Caco-2 (cell line): ENCODE results near the gene ARHGAP21. TPM values are rescaled to one million over a fixed set of nuclear protein-coding genes. Genes with fewer than 3 reads are reported as not detected.
A peak's percentile ranks its signal among the peaks of the same experiment; 100 is the strongest.

Experiments
- BruUV-seq: library from RNA; stranded (reverse); fragments of 400-500 nt; replicated peaks from 2 replicates; lab custom pipeline; 2021; lab: Mats Ljungman, UMichigan
- CTCF ChIA-PET: fragments of 300-600 bp; sonication (Branson Sonifier 250); formaldehyde crosslinking; loops from one replicate; lab custom pipeline; 2022; ENCODE audit warnings: antibody characterized with exemption; lab: Charles Lee
- POLR2A ChIA-PET: fragments of 300-600 bp; sonication (Branson Sonifier 250); formaldehyde crosslinking; loops from one replicate; lab custom pipeline; 2022; ENCODE audit warnings: antibody characterized with exemption; lab: Charles Lee
- DNase-seq, 2 experiments: peaks; one replicate each; pipeline versions ENCODE4 v3.0.0 to v3.0.0-alpha.2; 2020 to 2022
- H3K27me3 ChIP-seq: replicated peaks from 2 replicates; pipeline ENCODE4 v1.6.0; 2011; ENCODE audit warnings: low read length; ENCODE audit not compliant: control insufficient read depth, insufficient read depth
- H3K36me3 ChIP-seq: 2 replicates; pipeline ENCODE4 v1.5.1; 2011; ENCODE audit warnings: low read length; ENCODE audit not compliant: control insufficient read depth, insufficient read depth
- H3K4me1 ChIP-seq: fragments of 250-450 bp; sonication (Bioruptor Pico); 2 replicates; pipeline ENCODE4 v1.5.1; 2020; ENCODE audit warnings: mild to moderate bottlenecking
- H3K4me3 ChIP-seq: 2 replicates; pipeline ENCODE4 v1.5.1; 2011; ENCODE audit warnings: low read depth, mild to moderate bottlenecking, control low read depth, low read length
- H3K9me3 ChIP-seq: fragments of 250-450 bp; sonication (Bioruptor Pico); 2 replicates; pipeline ENCODE4 v1.5.1; 2020; ENCODE audit warnings: mild to moderate bottlenecking, moderate library complexity
- H3K27ac Mint-ChIP-seq: one replicate; pipeline ENCODE4 v1.8.0; 2022; ENCODE audit warnings: mixed read lengths; ENCODE audit not compliant: unreplicated experiment
- H3K27me3 Mint-ChIP-seq: one replicate; pipeline ENCODE4 v1.8.0; 2022; ENCODE audit warnings: mixed read lengths; ENCODE audit not compliant: insufficient read depth, unreplicated experiment
- H3K36me3 Mint-ChIP-seq: one replicate; pipeline ENCODE4 v1.8.0; 2022; ENCODE audit warnings: mild to moderate bottlenecking, mixed read lengths; ENCODE audit not compliant: insufficient read depth, unreplicated experiment
- H3K4me1 Mint-ChIP-seq: one replicate; pipeline ENCODE4 v1.8.0; 2022; ENCODE audit warnings: low read depth, mixed read lengths; ENCODE audit not compliant: unreplicated experiment
- H3K4me3 Mint-ChIP-seq: one replicate; pipeline ENCODE4 v1.8.0; 2022; ENCODE audit warnings: mild to moderate bottlenecking, moderate library complexity, mixed read lengths; ENCODE audit not compliant: unreplicated experiment
- H3K9me3 Mint-ChIP-seq: one replicate; pipeline ENCODE4 v1.8.0; 2022; ENCODE audit warnings: mixed read lengths; ENCODE audit not compliant: unreplicated experiment
- intact Hi-C: fragments of 100-400 bp; cut with micrococcal nuclease; formaldehyde crosslinking; loops from one replicate; pipeline ENCODE4 v1.10.0; 2022; ENCODE audit not compliant: unreplicated experiment
- total RNA-seq: library from RNA; stranded (reverse); gene quantifications from 2 replicates; pipeline ENCODE4 v1.2.3, GENCODE V29; 2022
- TF ChIP-seq, protein P1 (sequence below), 2 experiments: fragments of 200-600 bp in 1 of 2; IDR thresholded peaks; 1 replicate in 1 of 2; 2 replicates in 1 of 2; pipeline versions ENCODE4 v1.5.1 to v1.8.0; 2011 to 2022; ENCODE audit warnings: antibody characterized with exemption in 1 of 2, control low read depth in 1 of 2, inconsistent platforms in 1 of 2, low read depth in 1 of 2, low read length in 1 of 2, mild to moderate bottlenecking in 1 of 2, moderate library complexity in 1 of 2; ENCODE audit not compliant: insufficient read depth in 1 of 2, severe bottlenecking in 1 of 2, unreplicated experiment in 1 of 2

ARHGAP21 gene
- total RNA-seq, 1 experiment from 2014 or later, result 99.1 TPM

GRCh38 chr10:24618401-24618800, 105.3 kb downstream of the ARHGAP21 start:
- H3K9me3 ChIP-seq, result no peaks in the 10 kb centered on the region
- Mint-ChIP-seq H3K9me3 (no peaks in the 10 kb centered on the region), H3K27ac (peak overlapping the region; percentile 69), H3K4me1 (peaks cover 17% of the 10 kb centered on the region), H3K36me3 (peaks cover 53% of the 10 kb centered on the region), H3K27me3 (no peaks in the 10 kb centered on the region), H3K4me3 (peak overlapping the region; percentile 67)
- no peaks in the 10 kb centered on the region for H3K27me3 ChIP-seq
- ChIA-PET CTCF (interaction anchor here (0.6 to 1.9 kb wide), 12 partner anchors 16 to 608 kb away, joined by 3 to 11 read pairs (median 4); partner anchors contain the start of genes ENKUR and THNSL1), POLR2A (interaction anchor here (1.0 kb wide), 1 partner anchor 254 kb away, joined by 3 read pairs; no protein-coding TSS in a partner anchor)
- TF ChIP-seq, protein P1, sequence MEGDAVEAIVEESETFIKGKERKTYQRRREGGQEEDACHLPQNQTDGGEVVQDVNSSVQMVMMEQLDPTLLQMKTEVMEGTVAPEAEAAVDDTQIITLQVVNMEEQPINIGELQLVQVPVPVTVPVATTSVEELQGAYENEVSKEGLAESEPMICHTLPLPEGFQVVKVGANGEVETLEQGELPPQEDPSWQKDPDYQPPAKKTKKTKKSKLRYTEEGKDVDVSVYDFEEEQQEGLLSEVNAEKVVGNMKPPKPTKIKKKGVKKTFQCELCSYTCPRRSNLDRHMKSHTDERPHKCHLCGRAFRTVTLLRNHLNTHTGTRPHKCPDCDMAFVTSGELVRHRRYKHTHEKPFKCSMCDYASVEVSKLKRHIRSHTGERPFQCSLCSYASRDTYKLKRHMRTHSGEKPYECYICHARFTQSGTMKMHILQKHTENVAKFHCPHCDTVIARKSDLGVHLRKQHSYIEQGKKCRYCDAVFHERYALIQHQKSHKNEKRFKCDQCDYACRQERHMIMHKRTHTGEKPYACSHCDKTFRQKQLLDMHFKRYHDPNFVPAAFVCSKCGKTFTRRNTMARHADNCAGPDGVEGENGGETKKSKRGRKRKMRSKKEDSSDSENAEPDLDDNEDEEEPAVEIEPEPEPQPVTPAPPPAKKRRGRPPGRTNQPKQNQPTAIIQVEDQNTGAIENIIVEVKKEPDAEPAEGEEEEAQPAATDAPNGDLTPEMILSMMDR (IDR thresholded peaks at IDR 0.05; ENCODE audit: insufficient read depth in 1 of 2, low read depth in 1 of 2, low read length in 1 of 2, severe bottlenecking in 1 of 2, unreplicated experiment in 1 of 2), result no peak
- intact Hi-C loops, result loop anchor here (1.0 to 2.0 kb wide), 4 partner anchors 106 to 463 kb away; partner anchors contain the start of genes ENKUR, PRTFDC1 and THNSL1
- H3K36me3 ChIP-seq, result no peaks in the 10 kb centered on the region
- peaks cover 21% of the 10 kb centered on the region for H3K4me1 ChIP-seq
- H3K4me3 ChIP-seq, result no peak overlapping the region
- peak; percentile 78 to 79 for DNase-seq
- BruUV-seq, result no TSS peak

DNA sequence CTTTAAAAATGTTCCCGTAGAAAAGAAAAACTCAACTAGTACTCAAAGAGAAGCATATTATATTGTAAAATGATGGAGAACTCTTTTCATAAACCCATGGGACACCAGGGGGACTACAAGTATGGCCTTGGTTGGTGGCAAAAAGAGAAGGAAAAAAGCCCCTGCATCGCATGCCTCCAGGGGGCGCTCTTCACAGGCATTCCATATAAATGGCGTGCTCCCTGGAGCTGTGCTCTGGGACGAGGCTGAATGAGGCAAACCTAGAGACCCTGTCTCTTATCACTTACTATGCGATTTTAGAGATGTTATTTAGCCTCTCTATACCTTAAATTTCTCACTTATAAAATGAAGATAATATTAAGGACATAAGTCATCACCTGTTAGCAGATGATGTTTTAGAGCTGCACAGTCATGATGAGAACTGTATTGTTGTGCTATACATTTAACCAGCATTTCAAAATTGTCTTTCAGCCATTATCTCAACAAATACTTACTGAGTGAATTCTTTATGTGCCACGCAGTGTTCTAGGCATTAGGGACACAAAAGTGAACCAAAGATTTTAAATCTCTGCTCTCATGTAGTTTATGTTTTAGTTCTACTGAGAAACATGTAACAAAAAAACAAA, 105.8 kb downstream of the ARHGAP21 start:
- intact Hi-C loops, result loop anchor here (1.0 to 2.0 kb wide), 5 partner anchors 106 to 609 kb away; partner anchors contain the start of genes ENKUR, PRTFDC1 and THNSL1
- Histone ChIP-seq H3K4me3 (no peak overlapping the region), H3K36me3 (no peaks in the 10 kb centered on the region), H3K4me1 (peaks cover 21% of the 10 kb centered on the region), H3K27me3 (no peaks in the 10 kb centered on the region), H3K9me3 (no peaks in the 10 kb centered on the region)
- ChIA-PET POLR2A (interaction anchor here (1.0 kb wide), 1 partner anchor 254 kb away, joined by 3 read pairs; no protein-coding TSS in a partner anchor), CTCF (interaction anchor here (0.6 to 1.9 kb wide), 14 partner anchors 15 to 609 kb away, joined by 3 to 11 read pairs (median 4); partner anchors contain the start of genes ENKUR and THNSL1)
- H3K27ac Mint-ChIP-seq, result peak overlapping the region; percentile 69
- peak; percentile 79 to 87 for DNase-seq
- H3K36me3 Mint-ChIP-seq, result peaks cover 51% of the 10 kb centered on the region
- H3K4me1 Mint-ChIP-seq, result peaks cover 13% of the 10 kb centered on the region
- peak overlapping the region; percentile 67 for H3K4me3 Mint-ChIP-seq
- no peaks in the 10 kb centered on the region for H3K27me3 Mint-ChIP-seq
- BruUV-seq, result no TSS peak
- H3K9me3 Mint-ChIP-seq, result no peaks in the 10 kb centered on the region
- TF ChIP-seq, protein P1 (IDR thresholded peaks at IDR 0.05; ENCODE audit: insufficient read depth in 1 of 2, low read depth in 1 of 2, low read length in 1 of 2, severe bottlenecking in 1 of 2, unreplicated experiment in 1 of 2), result peak; percentile 94 to 99

DNA sequence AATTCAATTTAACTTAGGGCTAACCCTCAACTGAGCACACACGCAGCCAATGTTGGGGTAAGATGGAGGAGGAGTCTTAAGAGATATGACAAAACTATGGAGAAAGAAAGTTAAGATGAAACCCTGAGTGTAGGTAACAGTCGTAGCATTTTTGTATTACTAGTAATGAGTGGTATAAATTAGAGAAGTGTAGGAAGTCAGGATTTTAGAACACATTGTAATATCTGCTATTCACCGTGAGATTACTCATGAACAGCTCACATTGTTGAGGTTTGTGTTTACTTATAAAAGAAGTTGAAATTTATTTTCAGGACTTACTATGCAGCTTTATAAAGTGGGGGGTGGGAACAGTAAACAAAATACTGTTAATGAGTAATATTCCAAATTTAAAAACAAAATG, 107.2 kb downstream of the ARHGAP21 start:
- no TSS peak for BruUV-seq
- H3K4me3 ChIP-seq, result no peak overlapping the region
- no peaks in the 10 kb centered on the region for H3K36me3 ChIP-seq
- Mint-ChIP-seq H3K4me1 (peaks cover 10% of the 10 kb centered on the region), H3K27me3 (no peaks in the 10 kb centered on the region), H3K36me3 (peaks cover 52% of the 10 kb centered on the region), H3K9me3 (no peaks in the 10 kb centered on the region), H3K4me3 (no peak overlapping the region), H3K27ac (no peak overlapping the region)
- TF ChIP-seq, protein P1 (IDR thresholded peaks at IDR 0.05; ENCODE audit: insufficient read depth in 1 of 2, low read depth in 1 of 2, low read length in 1 of 2, severe bottlenecking in 1 of 2, unreplicated experiment in 1 of 2), result no peak
- no peaks in the 10 kb centered on the region for H3K9me3 ChIP-seq
- H3K27me3 ChIP-seq, result no peaks in the 10 kb centered on the region
- no peak for DNase-seq
- peaks cover 21% of the 10 kb centered on the region for H3K4me1 ChIP-seq
- CTCF ChIA-PET, result no interaction called here
- intact Hi-C loops, result no loop called here
- POLR2A ChIA-PET, result no interaction called here
